NCI-H1930 (cell line): ENCODE data around the gene HLA-C.
"Not testable (repeated sequence)": the region's sequence is repeated elsewhere in the genome, so short reads cannot be mapped to it uniquely, and the experiment has no call there.

Experiments used
- DNase-seq, 2 experiments: peaks; one replicate each; lab custom pipeline; 2025; lab: John Stamatoyannopoulos, UW

Gene HLA-C

DNA sequence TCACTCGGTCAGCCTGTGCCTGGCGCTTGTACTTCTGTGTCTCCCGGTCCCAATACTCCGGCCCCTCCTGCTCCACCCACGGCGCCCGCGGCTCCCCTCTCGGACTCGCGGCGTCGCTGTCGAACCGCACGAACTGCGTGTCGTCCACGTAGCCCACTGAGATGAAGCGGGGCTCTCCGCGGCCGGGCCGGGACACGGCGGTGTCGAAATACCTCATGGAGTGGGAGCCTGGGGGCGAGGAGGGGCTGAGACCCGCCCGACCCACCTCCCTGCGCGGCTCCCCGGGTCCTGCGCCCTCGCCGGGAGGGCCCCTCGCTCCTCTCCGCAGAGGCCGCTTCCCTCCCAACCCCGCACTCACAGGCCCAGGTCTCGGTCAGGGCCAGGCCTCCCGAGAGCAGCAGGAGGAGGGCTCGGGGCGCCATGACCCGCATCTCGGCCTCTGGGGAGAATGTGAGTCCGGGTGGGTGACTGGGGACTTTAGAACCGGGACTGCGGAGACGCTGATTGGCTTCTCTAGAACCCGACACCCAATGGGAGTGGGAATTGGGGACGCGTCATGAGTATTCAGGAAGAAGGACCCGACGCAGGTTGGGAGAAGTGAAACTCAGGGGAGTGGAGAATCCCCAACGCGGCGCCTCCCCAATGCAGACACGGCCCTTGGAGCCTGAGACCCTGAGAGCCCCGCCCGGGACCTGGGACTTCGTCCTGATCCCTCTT lies at the start of gene HLA-C:
Gene HLA-C (minus strand): TSS at position 452 of the 717 bp plus-strand sequence. CDS start 21 bp downstream, at position 431.
- peak; percentile 74 to 89 for DNase-seq

DNA sequence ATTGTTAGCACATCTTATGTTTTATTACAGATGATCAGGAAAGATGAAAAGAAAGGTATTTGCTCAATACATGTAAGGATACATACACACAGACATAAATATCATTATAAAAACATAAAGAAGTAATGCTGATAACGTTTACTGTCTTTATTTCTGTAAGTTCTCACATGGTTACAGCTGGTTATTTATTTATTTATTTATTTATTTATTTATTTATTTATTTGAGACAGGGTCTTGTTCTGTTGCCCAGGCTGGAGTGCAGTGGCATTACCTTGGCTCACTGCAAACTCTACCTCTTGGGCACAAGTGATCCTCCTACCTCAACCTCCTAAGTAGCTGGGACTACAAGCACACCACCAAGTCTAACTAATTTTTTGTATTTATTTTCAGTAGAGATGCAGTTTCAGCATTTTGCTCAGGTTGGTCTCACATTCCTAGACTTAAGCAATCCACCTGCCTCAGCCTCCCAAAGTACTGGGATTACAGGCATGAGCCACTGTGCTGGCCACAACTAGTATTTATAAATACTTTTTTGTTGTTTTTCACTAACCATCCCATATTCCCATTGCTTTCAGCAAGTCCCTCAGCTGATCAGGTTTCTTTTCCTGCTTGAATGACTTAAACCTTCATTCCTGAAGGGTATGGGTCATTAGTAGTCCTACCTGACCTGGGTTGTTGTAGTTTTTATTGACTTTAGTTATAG lies 49.3 kb upstream of the HLA-C start:
- no peak for DNase-seq

DNA sequence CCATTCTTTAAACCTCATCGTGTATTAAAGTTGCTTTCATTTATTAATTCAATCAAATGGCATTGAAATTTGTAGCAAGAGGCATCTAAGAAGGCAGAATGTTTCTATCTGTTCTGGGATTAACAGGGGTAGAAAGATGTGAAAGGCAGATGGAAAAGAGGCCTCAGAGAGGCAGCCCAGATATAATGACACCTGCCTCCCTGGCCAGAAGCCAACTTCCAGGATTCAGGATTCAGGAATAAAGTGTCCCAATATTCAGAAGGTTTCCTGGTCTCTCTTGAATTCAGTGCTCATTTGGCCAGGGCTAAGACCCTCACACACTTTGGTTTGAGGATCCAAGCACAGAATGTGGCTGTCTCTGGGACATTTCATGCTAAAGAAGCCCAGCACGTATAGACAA lies 45.1 kb upstream of the HLA-C start:
- DNase-seq: no peak

DNA sequence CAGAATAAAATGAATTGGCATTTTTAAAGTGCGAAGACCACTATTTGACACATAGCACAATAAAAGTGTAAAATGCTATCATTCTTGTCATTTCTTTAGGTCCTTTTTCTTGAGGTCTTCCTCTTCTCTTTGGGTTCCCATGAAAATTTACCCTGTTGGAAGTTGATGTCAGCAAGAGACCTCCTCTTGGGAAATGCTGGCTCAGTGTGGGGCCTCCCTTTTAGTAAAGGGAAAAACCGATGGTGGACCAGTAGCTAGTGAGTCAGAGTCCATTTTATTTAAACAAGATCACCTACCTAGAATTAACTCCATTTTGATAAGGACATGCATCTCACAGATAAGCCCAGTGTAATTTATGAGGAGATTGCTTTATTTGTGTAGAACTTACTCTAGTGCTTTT lies 37.7 kb upstream of the HLA-C start:
- DNase-seq: no peak

DNA sequence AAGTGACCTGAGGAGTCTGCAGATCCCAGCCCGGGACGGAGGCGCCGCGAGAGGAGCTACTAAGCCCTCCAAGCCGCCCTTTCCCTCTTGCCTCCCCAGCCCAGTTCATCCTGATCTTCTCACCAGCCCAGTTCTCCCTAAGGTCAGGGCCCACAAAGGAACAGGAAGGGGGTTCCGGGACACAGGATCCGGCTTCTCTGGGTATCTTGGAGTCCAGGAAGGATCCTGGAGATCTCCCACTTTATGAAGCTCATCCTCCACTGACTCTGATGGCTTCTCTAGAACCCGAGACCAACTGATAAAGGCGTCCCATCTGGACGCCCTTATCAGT lies 36.9 kb upstream of the HLA-C start:
- DNase-seq: no peak

DNA sequence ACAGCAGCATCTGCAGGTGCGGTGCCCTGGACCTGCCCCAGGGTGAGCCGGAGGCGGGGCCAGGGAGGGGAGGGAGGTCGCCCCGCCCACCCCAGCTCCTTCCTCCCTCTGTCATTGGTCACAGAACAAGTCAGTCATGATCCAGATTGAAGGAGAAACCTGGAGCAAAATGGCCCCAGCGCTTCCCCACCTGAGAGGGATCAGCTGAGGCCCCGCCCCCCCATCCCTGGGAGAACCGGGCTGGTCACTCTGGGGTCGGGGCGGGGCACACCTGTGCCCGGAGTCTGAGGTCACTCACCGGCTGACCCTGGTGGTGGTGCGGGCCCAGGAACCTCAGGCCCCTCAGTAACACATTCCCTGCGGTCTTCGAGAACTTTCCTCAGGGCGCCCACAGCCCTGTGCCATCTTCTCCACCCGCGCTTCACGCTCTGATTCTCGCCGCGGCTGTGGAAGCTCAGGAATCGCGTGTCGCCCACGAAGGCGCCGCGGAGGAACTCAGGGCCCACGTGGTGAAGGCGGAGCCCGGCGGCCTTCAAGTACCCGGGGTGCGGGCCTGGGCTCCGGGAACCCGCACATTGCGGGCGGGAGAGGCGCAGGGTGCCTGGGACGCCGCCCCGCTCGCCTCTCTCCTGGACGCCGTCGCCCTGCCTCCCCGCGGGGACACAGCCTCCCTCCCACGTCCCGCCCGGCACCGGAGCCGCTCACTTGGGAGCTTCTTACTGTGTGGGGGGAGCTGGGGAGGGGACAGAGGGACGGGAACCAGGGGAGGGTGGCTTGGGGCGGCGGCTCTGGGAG lies 36.4 kb upstream of the HLA-C start:
- DNase-seq: peak; percentile 85

DNA sequence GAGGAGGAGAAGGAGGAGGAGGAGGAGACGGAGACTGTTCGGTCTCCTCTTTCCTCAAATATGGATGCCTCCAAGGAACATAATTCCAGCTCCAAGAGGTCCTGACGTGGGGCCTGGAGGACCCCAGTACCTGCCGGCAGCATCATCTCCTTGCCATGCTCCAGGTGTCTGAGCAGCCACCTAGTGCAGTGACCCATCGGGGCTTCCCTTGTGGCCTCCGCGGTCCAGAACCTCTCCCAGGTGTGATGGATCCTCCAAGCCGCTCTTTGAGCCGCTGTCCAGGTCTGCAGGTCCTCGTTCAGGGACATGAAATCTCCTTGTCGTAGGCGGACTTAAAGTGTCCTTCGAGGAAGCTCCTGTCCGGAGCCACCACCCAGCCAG lies 35.8 kb upstream of the HLA-C start:
- no peak for DNase-seq

DNA sequence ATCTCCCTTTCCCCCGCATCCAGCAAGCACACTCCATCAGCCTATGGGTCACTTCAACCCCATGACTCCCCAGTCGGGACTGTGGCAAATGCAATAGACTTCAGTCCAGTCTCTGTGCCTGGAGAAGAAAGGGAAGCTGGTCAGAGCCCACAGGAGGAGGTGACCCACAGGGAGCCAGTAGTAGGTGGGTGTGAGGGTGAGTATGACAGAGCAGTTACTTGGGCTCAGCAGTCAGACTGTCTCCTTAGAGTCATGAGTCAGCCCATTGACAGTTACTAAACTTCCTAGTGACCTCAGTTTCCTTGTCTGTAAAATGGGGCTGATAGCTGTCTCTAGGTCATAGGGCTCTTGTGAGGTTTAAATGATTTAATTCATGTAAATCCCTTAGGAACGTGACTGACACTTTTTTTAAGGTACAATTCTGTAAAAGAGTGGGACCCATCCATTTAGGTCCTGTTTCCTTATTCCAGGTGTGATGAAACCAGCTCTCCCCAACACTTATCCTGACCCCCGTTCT lies 33.9 kb upstream of the HLA-C start:
- no peak for DNase-seq

DNA sequence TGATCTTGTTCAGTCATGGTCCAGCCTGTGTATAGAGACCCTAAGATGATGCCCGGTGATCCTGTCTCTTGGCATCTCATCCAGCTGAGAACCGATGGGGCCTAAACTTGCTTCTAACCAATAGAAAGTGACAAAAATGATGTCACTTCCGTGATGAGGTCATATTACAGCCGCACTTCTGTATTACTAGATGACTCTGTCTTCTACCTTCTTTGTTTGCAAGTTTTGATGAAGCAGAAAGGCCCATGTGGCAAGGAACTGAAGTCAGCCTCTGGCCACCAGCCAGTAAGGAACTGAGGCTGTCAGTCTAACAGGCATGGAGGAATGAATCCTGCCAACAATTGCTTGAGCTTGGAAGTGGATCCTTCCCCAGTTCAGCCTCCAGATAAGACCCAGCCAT lies 32.8 kb upstream of the HLA-C start:
- no peak for DNase-seq

DNA sequence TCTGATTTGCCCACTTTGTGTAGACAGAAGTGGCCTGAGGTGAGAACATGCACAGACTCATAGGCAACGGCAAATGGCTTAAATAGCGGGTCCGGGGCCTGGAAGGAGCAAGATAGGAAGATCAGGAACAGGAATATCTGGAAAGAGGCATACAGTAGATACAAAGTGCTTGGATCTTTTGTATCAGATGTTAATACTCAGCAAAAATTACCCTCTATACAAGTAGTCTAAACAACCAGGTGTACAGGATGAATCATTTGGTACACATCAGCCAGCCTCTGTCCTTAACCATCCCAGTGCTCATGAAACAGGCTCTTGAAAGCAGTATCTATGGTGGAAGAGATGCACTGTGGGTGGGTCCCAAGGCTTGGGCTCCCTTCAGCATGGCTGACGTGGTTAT lies 28.9 kb upstream of the HLA-C start:
- no peak for DNase-seq

DNA sequence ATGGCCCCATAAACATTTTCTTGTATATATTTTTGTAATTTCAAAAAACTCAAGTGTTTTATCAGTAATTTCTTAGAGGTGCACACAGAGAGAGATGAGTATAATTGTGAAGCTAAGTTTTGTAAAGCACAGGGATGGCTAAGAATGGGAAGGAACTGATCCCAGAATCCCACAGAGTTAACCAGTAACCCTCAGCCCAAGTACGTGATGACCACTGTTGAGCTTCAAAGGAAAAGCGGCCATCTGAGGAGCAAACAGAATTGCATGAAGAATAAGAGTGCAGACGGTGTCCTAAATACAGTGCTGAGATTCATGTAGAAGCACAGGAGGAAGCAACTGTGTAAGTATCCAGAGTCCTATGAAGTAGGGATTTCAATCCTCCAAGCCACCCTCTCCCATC lies 28.1 kb upstream of the HLA-C start:
- no peak for DNase-seq

DNA sequence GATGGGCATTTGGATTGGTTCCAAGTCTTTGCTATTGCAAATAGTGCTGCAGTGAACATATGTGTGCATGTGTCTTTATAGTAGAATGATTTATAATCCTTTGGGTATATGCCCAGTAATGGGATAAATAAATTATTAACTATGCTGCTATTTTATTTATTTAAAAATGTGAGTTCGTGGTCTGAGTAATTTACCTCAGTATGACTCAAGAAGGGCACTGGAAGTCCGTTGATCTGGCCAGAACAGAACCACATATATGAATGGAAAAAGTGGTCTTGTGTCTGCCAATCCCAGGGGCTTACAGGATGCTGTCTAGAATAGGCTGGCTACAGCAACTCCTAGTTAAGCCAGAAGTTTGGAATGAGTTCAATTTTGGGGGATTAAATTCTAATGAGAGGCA lies 27.6 kb upstream of the HLA-C start:
- no peak for DNase-seq

DNA sequence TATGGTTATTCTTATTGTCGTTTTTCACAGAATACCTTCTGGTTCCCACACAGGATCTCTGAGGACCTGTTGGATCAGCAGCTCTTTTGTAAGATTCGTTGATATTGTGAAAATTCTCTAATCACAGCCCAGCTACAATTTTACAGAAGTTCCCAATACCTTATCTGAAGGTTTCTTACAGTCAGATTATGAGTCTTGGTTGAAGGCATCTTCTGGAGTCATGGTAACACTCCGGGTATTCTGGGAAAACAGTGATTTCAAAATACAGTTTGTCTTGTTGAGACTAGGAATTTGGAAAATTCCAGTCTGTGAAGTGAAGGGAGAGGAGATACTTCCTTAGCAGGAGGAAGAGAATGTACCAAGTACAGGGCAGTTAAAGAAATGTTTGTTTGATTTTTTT lies 22.2 kb upstream of the HLA-C start:
- no peak for DNase-seq

DNA sequence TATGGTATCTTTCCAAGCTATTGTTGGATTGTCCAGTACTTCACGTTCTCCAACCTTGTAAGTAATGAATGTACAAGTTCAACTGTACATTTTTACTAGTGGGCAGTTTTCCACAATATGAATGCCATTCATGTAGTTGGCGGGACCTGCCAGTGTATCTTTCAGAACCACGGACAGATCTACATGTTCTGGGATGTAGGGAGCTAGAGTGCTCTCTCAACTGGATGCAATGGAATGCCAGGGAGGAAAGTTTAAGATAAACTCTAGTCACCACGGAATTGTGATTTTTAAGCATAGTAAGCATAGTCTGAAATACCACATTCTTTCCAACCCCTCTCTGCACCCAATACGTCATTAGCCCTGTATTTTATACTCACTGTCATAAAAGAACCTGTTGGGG lies 21.5 kb upstream of the HLA-C start:
- no peak for DNase-seq

DNA sequence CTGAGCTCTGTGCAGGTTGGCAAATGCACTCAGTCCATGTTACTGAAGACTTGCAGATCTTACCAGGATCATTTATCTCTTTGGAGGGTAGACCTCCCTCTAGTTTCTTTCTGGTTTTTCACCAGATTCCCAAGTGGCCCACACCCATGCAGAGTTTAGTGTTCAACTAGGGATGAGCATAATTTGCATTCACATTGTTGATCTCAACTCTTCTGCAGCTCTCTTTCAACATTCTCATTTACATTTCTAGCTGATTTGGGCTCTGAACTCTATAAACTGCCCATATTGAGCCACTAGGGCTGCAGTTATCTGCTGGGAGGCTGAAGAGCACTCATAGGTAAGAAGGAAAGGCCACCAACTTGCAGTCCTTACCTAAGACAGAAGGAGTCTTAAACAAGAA lies 17.9 kb upstream of the HLA-C start:
- DNase-seq: no peak

DNA sequence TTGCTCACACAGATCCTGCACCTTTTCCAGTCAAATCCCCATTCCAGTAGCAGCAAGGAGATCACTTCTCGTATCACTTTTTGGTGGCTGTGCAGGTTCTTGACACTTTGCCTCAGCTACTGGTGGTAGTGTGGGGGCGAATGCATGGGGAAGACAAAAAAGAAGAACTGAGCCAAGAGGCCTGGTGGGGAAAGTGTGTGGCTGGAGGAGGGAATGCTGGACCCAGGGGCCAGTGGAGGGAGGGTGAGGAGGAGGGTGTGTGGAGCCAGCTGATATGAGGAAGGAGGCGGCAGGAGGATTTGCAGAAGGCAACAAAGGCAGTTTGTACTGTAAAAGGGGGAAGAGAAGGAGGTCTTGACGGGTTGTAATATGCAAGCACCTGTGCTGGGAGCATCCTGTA lies 15.7 kb upstream of the HLA-C start:
- DNase-seq: no peak

DNA sequence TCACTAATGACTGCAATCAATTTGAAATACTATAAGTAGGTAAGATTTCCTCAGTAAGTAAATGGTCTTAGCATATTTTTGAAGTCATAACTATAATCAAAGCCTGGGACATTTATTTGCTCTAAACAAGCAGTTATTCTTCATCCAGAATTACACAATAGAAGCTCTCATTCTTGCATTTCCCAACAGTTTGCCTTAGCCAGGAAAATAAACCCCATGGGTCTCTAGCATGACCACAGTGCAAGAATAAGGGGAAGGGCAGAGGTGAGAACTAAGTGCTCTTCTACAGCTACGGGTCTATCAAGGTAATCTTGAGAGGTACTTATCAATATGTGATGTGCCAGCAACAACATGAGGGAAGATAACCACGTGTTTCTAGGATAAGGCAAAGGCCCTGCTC lies 14.1 kb upstream of the HLA-C start:
- no peak for DNase-seq

DNA sequence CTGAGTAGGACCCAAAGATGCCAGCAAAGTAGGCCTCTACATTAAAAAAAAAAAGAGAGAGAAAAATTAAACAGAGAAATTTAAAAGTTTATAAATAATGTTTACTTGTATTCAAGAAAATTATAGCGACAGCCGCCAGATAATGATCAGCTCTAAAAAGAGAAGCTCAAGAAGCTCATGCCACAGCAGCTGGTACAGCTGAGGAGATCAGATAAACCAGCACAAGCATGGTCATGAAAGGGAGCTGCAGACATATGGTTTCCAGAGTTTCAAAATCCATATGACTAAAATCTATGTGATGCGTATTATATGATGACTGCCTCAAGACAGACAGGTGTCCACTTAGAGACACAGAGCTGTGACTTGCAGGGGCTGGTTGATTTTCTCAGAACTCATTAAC lies 13.6 kb upstream of the HLA-C start:
- DNase-seq: no peak

DNA sequence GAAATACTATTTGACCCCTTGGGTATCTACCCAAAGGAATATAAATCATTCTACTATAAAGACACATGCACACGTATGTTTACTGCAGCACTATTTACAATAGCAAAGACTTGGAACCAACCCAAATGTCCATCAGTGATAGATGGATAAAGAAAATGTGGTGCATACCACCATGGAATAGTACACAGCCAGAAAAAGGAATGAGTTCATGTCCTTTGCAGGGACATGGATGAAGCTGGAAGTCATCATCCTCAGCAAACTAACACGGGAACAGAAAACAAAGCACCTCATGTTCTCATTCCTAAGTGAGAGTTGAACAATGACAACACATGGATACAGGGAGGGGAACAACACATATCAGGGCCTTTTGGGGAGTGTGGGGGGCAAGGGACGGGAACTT lies 7.8 kb upstream of the HLA-C start:
- not testable (repeated sequence) for DNase-seq

DNA sequence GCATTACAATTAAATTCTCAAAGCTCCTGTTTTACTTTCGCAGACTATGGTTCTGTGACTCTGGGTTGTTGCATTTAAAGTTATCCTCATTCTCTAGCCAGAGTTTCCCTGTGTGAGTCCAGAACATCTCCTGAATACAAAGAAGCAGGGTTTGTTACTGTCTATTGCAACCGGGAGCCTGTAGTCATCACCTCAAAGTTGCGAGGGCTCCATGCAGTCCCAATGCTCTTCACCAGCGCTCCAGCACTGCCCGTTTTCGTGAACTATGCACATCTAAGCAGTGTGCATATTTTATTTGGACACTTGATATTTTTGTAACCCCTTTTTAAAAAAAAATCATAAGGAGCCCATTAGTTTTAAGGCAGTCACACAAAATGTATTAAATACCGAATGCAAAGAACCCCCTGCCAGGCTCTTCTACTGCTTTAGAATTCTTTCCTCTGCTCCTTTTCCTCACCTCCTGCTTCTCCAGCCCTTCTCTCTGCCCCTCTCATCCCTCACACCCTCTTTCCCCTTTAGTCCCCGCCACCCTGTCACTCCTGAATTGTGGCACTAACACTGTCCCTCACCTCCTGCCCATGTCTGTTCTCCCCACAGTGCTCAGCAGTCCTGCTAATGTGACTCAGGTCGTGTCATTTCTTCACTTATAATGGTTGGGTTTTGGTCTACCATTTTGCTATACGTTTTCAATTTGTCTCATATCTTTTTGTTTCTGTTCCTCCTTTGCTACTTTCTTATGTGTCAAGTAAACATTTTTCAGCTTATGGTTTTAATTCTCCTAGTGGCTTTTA lies 1.1 kb upstream of the HLA-C start:
- DNase-seq: no peak

DNA sequence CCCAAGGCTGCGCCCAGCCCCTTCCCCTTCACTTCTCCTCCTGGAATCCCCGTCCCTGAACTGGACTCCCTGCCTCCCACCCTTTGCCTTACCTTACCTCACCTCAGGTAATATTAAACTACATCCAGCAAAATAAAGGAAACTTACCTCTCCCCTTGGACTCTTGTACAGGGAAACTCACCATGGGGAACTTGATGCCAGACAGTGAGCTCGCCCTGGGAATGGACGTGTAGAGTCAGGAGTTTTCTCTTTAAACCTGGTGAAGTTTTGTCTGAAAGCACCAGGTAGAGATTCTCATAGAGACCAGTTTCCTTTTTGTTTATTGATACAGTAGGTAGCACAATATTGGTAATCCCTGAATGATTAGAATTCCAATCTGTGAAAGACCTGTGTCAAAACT lies 544 bp upstream of the HLA-C start:
- DNase-seq: no peak
